ENCODE measurements around the gene UBR4.
A peak's percentile ranks its signal among the peaks of the same experiment; 100 is the strongest.

Gene UBR4

DNA sequence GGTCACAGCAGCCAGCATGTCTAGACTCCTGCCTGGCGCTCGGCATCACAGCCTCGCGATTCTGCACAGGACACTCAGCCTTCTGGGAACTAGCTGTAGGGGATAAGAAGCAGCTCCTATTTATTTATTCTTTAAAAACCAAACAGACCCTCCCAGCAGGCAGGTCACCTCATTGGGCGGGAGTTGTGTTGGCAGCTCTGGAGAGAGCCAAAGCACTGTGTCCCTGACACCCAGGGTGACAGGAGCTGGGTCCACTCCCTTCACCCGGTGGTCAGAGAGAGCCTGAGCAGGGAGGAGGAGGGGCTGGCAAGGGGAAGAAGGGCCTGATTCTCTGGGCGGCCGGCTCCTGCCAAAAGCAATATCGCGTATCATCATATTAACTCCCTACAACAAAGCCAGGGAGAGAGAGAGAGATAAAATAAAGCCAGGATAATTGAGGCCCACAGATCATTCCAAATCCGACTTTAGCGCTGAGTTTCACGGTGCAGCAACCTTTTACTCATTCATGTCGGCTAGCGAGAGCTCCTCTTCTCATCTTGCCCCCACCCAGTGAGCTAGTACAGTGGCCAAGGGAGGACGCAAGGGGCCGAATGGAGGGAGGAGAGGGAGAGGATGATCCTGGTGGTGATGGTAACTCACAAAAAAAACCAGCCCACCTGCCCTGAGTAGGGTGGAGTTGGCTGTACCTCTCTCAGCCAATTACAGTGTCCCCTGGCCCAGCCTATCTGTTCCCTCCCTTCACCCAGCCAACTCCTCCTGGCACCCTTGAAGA lies 173.8 kb downstream of the UBR4 start:
- peak; percentile 9 for DNase-seq (ENCODE audit: low spot score)

DNA sequence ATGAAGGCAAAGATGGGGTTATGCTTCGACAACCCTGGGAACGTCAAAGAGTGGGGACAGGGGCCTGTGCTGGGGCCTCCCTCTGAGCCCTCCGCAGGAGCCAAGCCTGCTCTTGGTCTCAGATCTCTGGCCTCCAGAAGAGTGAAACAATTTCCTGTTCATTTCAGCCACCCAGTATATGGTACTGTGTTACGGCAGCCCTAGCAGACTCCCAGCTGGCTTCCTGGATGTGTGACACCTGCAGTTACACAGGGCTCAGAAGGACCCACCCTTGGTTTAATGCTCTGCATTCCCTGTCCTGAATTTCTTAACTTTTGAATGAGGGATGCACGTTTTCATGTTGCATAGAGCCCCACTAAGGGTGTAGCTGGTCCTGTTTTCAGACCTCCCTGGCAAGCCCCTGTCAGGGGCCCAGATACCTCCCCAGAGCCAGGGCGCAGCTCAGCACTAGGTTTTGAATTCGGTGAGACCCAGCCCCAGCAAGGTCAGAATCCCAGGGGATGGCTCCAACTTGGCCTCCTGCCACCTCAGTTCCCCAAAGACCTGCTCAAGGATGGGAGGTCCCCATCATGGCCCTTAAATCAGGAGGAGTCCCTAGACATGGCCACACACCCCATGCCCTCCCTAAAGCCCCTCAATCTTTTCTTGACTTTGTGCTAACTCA lies 174.6 kb downstream of the UBR4 start:
- DNase-seq (ENCODE audit: low spot score) = peak; percentile 11

- peak; percentile 8 for DNase-seq (ENCODE audit: low spot score)
These were observed 175.3 kb downstream of the UBR4 start for GRCh38 chr1:19034721-19035120.

- DNase-seq (ENCODE audit: low spot score) = peak; percentile 90
These were observed 176.0 kb downstream of the UBR4 start for GRCh38 chr1:19033926-19034680.

GRCh38 chr1:19033515-19033839 lies 176.6 kb downstream of the UBR4 start:
- peak; percentile 11 for DNase-seq (ENCODE audit: low spot score)

DNA sequence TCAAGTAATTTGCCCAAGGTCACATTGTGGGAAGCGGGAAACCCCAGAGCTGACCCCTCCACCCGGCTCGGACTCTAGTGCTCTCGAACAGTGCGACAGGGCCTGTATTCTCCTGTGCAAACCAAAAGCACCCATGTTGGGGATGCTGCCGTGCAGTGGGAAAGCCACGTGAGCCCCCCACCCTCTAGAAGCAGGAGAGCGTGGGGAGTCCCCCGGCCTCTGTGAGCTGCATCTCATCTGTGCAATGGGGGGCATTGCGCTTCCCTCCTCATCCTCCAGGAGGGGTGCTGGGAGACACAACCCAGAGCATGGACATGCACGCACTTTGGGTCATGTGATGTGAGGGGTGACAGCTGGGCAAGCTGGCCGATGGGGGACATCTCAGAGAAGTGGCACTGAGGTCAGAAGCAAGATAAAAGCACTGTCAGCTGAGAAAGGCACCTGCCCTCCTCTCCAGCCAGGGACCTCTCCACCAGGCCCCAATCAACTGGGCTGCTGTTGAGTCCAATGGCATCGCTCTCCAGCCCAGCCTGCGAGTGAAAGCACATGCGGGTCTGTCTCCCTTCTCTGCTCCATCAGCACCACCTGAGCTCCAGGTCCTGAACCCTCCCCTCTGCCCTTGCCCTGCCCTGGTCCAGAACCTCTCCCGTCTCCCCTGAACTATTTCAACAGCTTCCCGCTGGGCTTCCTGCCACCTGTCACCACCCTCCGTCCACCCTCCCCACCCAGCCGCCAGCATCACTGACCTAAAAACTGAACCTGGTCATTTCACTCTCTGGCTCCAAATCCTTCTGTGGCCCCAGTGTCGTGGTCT lies 177.2 kb downstream of the UBR4 start:
- peak; percentile 13 for DNase-seq (ENCODE audit: low spot score)

DNA sequence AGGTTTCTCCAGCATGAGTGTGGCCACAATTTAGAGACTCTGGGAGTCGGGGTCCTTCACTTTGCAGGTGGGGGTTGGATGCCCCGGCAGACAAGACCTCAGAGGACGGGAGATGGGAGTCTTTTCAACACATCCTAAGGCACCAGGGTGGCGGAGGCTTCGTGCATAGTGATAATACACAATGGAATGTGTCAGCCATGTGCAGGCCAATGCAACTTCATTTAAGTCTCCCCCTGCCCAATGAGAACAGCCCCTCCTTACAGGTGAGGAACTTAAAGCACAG lies 177.7 kb downstream of the UBR4 start:
- DNase-seq (ENCODE audit: low spot score) = peak; percentile 2

DNA sequence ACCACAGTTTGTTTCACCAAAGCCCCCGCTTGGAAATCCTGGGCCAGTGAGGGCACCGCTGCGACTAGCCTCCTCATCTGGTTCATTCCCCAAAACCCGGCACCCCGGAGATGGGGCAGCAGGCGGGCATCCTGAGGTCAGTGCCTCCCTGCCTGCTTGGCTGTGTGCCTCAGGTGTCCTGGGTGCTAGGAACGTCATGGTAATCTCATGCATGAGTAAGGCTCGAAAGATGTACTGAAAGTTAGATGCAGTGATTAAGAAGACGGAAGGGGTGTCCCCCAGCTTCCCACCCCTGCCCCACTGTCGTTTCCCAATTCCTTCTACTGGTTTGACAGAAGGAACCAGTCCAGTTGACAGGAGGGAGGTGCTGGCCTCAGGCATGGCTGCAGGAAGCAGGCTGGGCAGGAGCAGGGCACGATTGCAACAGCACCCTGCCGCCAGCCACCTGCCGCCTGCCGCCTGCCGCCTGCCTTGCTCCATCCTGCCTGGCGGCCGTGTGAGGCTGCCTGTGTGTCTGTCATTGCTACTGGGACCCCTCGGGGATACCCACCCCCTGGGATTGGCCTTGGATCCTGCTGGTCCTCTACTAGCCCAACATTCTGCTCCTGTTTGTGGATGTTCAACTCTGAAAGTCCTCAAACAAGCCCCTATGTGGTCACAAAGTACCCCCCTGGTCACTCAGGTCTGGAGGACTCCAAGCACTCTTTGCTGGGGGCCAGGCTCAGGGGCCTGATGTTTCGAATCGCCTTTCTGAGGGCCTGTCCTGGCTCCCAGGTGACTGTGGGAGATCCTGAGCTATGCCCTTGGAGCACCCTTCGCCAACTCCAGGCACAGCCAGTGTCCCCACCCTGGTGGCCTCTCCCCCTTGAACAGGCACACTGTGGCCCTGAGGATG lies 180.6 kb downstream of the UBR4 start:
- DNase-seq (ENCODE audit: low spot score) = peak; percentile 7

DNA sequence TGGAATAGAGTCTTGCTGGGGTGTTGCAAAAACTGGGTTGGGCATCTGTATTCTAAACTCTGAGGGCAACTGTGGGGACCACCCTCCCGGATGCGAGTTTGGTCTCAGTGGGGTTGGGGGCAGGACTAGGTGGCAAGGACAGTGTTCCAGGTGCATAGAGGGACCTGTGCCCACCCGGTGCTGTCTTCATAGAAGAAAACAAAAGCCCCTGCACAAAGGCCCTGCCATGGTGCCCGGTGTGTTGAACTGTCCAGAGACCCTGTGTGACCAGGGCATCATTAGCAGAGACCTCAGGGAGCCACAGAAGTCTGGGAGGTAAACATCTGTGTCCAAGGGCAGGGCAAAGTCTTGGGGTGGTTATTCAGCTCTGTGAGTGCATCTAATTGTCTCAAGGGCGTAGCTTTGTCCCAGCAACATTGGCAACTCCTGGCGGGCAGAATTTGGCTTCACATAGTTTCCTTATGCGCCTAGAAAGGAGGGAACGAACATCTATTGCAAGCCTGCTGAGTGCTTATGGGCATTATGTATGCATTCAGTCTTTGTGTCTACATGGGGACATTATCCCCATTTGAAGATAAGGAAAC lies 181.4 kb downstream of the UBR4 start:
- peak; percentile 4 for DNase-seq (ENCODE audit: low spot score)

- DNase-seq (ENCODE audit: low spot score) = peak; percentile 17
These were observed 182.0 kb downstream of the UBR4 start for GRCh38 chr1:19028110-19028509.

Measured in AG20443 (cell line).